GM18951 (cell line): ENCODE measurements around the gene NHSL1.

Source experiments
- POLR2A ChIP-seq: IDR thresholded peaks from 4 replicates; pipeline ENCODE4 v1.6.1; 2011; ENCODE audit warnings: mild to moderate bottlenecking; ENCODE audit not compliant: insufficient read length, insufficient read depth; ENCODE audit errors: extremely low read depth
- in situ Hi-C: fragments of 300-500 bp; cut with MboI; formaldehyde crosslinking; loops from one replicate; pipeline ENCODE4 v1.12.0; 2022; ENCODE audit warnings: low sequenced_read_pairs, mixed read lengths, inconsistent platforms; ENCODE audit not compliant: unreplicated experiment

The NHSL1 gene

DNA sequence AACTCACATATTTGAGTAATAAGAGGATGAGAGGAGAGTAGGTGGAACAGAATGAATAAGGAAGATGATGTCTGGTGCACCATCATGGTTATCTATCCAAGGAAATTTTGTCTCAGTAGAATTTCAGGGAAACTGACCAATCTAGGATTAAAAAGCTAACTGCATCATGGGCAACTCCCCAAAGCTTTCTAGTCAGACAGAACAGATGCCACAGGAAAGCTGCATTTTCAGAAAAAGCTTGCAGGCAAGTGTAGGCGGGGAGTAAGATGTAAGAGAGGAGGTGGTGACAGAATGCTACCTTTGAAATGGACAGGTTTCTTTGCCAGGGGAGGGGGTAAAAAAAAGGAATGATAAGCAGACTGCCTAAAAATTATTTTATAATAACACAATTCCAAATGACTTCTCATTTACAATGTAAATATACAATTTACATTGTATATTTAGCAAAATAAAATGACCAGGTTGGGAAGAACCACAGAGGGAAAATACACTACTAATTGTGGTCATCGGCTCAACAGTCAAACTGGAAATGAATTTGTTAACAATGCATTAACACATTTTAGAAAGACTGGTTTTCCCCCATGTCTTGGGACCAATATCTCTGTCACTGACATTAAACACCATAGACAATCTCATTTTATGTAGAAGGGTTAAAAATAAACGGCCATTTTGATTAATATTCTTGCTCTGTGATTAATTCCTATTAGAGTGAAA lies 15.1 kb downstream of the NHSL1 start:
- TF ChIP-seq POLR2A = no peak
- in situ Hi-C loops = no loop called here

DNA sequence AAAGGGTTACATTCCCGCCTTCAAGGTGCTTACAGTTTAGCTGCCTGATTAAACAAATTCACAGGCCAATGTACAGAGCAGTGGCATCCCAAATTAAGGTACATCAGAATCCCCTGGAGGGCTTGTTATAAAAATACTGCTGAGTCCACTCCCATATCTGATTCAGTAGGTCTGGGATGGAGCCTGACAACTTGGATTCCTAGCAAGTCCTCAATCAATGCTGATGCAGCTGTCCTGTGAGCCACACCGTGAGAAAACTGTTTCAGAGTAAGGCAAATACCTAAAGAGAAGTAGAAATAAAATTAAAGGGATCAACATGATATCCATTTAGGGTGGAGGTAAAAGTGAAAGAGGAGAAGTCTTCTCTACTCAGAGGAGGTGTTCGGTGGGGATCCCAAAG lies 16.5 kb downstream of the NHSL1 start:
- no peak for TF ChIP-seq POLR2A

DNA sequence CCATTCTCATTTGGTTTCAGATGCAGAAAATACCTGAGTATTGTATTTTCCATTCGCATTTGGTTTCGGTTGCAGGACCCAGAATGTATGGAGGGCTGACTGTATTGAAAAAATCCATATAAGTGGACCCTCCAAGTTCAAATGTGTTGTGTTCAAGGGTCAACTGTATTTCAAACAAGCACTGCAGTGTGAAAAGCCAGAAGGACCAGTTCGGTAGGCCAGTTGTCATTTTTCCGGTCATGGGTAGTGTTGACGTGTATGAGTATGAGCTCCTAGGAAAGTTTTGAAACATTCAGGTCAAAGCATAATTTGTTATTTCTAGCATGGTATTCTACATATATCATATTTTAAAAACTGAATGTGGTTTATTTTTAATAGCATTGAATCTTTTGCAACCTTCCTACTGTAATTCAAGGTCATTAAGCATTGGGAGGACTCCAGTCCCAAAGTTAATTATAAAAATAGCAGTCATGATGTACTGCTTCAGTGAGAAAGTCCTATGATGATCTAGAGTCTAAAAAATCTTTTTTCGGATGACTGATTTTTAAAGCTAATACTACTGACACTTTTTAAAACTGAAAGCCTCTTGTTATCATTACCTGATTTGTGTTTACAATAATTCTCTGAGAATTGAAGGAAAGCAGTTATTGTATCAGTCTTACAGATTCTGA lies 18.9 kb downstream of the NHSL1 start:
- TF ChIP-seq POLR2A = no peak
- in situ Hi-C loops = no loop called here

More for the DNA sequence above, 16.5 kb downstream of the NHSL1 start:
- in situ Hi-C loops = no loop called here

DNA sequence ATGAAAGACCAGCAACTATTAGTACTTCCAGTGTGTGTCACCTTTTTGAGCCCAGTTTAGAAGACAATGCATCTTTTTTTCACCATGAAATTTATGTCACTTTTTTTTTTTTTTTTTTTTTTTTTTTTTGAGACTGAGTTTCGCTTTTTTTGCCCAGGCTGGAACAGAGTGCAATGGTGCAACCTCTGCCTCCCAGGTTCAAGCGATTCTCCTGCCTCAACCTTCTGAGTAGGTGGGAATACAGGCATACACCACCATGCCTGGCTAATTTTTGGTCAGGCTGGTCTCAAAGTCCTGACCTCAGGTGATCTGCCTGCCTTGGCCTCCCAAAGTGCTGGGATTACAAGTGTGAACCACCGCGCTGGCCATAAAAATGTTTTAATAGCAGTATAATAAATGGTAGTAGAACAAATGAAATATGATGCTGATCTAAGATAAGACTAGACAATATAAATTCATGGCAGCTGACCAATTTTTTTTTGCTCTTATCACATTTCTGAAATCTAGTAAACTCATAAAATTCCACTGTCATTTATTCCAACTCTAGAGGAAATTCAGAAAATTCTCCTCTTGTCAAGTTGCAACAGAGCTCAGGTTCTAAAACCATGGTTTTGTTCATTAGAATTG lies 21.3 kb downstream of the NHSL1 start:
- in situ Hi-C loops = no loop called here
- TF ChIP-seq POLR2A = no peak

DNA sequence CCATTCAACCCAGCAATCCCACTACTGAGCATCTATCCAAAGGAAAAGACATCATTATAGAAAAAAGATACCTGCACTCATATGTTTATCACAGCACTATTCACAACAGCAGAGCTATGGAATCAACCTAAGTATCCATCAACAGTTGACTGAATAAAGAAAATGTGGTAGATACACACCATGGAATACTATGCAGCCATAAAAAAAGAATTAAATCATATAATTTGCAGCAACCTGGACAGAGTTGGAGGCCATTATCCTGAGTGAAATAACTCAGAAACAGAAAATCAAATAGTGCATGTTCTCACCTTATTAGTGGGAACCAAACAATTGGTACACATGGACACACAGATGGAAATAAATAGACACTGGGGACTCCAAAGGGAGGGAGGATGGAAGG lies 23.2 kb downstream of the NHSL1 start:
- in situ Hi-C loops = no loop called here
- TF ChIP-seq POLR2A = no peak

DNA sequence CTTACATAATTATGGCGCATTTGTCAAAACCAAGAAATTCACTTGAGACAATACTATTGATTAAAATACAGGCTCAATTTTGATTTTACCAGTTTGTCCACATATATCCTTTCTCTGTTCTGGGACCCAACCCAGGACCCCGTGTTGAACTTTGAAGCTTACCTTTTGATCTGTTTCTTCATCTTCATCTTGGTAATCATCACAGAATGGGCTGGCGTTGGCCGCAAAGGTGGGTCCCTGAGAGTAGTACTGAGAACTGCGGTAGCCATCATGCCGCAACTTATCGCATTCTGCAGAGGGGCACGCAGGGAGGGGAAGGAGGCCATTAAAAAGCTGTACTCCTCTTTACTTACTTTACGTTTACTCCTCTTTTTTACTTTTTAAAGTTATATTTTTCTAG lies 26.1 kb downstream of the NHSL1 start:
- in situ Hi-C loops = no loop called here
- no peak for TF ChIP-seq POLR2A

DNA sequence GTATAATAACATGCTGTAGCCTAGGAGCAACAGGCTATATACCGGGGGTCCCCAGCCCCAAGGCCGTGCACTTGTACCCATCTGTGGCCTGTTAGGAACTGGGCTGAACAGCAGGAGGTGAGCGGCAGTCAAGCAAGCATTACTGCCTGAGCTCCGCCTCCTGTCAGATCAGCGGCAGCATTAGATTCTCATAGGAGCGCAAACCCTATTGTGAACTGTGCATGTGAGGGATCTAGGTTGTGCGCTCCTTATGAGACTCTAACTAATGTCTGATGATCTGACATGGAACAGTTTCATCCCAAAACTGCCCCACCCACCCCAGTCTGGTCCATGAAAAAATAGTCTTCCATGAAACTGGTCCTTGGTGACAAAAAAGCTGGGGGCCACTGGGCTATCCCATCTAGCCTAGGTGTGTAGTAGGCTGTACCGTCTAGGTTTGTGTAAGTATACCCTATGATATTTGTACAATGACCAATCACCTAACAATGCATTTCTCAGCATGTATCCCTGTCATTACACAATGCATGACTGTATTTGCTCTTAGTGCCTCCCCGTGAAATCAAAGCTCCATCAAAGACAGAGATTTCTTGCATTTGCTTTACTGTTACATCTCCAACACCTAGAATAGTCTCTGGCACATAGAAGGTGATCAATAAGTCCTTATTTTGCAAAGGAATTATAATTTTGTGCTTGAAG lies 30.8 kb downstream of the NHSL1 start:
- TF ChIP-seq POLR2A = no peak
- in situ Hi-C loops = no loop called here

DNA sequence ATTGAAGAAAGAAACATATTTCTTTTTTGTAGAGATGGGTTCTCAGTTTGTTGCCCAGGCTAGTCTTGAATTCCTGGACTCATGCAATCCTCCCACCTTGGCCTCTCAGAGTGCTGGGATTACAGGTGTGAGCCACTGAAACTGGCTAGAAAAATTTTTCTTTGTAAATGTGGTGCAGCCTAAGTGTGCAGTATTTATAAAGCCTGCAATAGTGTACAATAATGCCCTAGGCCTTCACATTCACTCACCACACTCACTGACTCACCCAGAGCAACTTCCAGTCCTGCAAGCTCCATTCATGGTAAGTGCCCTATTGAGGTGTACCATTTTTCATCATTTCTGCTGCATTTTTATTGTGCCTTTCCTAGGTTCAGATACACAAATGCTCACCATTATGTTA lies 31.4 kb downstream of the NHSL1 start:
- no peak for TF ChIP-seq POLR2A
- in situ Hi-C loops = no loop called here

DNA sequence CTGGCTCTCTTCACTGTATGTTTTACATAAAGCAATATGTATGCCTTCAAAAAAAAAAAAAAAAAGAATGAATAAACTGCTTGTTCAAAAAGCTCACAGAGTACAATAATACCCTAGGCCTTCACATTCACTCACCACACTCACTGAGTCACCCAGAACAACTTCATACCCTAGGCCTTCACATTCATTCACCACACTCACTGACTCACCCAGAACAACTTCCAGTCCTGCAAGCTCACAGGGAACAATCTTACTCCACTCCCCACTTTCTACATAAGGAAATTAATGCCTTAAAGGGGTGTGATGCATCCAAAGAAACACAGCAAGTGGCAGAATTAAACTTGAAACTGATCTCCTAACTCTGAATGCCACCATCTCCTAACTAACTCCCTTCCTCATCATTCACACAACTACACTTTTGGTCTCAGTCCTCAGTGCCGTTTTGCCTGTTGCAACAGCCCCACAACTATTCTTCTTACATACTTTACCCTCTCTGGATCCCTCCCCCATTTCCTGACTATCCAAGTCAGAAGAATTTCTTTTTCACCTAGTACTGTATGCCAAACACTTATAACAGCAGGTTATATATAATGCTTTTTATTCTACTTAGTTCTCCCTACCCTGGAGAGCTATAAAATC lies 34.2 kb downstream of the NHSL1 start:
- TF ChIP-seq POLR2A = no peak
- in situ Hi-C loops = no loop called here

DNA sequence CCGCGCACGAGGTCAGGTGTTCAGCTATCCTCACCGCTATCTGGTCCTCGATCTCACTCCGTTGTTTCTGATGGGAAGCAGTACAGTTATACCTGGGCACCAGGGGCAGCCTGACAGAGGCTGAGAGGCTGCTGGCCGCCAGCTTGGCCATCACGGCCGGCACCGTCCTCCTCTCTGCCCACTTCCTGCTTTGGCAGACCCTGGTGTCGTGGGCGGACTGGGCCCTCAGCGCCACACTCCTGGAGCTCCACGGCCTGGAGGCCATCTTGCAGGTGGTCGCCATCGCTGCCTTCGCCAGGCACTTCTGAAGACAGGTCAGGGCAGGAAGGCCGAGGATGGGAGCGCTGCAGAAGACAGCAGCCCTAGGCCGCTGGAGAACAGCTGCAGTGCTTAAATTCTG lies 35.2 kb downstream of the NHSL1 start:
- in situ Hi-C loops = no loop called here
- no peak for TF ChIP-seq POLR2A

DNA sequence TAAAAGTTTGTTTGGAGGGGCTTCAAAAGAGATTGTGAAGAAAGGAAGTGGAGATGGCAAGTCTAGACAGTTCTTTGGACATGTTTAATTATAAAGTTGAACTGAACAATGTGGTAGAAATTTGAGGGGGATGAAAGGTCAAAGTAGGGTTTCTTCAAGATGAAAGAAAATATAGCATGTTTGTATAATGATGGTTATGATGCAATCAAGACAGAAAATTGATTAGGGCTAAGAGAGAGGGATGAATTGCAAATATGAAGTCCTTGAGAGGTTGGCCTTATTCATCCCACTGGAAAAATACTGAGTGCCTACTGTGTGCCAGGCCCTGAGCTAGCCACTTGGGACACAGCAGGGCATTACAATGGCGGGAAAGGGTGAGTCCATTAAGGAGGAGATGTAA lies 37.6 kb downstream of the NHSL1 start:
- no peak for TF ChIP-seq POLR2A
- in situ Hi-C loops = no loop called here

DNA sequence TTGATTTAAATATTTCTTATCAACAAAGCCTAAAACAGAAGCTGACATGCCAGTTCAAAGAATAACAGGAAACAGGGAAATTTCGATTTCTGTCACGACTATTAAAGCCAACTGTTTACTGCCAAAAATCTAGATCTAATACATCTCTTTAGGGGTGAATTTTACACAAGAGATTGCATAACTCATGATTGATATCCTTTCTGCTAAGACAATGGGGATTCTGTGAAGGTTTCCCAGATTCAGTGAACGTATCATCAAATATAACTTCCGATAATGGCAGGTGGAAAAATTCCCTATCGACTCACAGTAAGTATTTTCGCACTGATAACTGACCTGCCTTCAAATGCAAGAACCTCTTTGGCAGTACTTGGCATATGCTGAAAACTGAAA lies 42.9 kb downstream of the NHSL1 start:
- in situ Hi-C loops = no loop called here
- TF ChIP-seq POLR2A = no peak
